Measurements from ENCODE around the gene APBB1IP.

- no peak for TF ChIP-seq CTCF (IDR thresholded peaks at IDR 0.05)
- TF ChIP-seq POLR2A (IDR thresholded peaks at IDR 0.05) = no peak
- TF ChIP-seq POLR2AphosphoS5 (IDR thresholded peaks at IDR 0.05) = no peak
These were observed 141.3 kb downstream of the APBB1IP start for GRCh38 chr10:26579256-26580063.

Measured in stomach (tissue), 4 donors.